ENCODE results near the gene ZNF28.

The ZNF28 gene

DNA sequence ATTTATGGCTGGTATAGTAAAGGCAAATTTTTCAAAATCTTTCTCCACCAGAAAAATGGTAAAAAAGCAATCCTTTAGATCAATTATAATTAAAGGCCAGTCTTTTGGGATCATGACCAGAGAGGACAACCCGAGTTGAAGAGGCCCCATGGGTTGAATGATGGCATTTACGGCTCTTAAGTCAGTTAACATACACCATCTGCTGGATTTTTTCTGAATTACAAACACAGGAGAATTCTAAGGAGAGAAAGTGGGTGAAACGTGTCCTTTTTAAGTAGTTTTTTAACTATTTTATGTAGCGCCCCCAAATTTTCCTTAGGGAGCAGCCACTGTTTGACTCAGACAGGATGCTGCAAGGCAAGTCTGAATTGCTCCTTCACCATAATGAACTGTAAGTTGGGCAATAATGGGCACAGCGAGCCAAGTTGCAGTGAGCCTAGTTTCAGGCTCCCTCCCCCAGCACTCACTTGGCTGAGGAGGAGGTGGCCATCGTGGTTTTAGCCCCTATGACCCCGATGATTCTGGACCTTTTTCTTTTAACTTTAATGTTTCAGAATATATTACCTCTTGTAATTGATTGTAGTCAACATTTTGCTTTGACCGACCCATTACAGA, 73.0 kb downstream of the ZNF28 start:
- no peaks in the 10 kb centered on the region for H3K4me1 ChIP-seq (ENCODE audit: control insufficient read depth, insufficient read depth, low read length)
- no peaks in the 10 kb centered on the region for H3K9me3 ChIP-seq (replicated peaks; ENCODE audit: low read length)
- H3K27me3 ChIP-seq (ENCODE audit: control insufficient read depth, insufficient read depth, low read length): no peaks in the 10 kb centered on the region
- H3K36me3 ChIP-seq (ENCODE audit: insufficient read depth, low read length): no peaks in the 10 kb centered on the region
- H3K9ac ChIP-seq (ENCODE audit: low read depth, low read length): no peak overlapping the region
- H3K4me3 ChIP-seq (ENCODE audit: low read length): peak overlapping the region; percentile 31
- H3K4me2 ChIP-seq (ENCODE audit: low read length): peak overlapping the region; percentile 46
